HEK293 (cell line): ENCODE measurements around the gene KCNF1.
A peak's percentile ranks its signal among the peaks of the same experiment; 100 is the strongest.

ENCODE experiments used
- CTCF ChIA-PET: fragments of 350-600 bp; formaldehyde crosslinking; extraction: SDS; loops from one replicate; lab custom pipeline; 2021; ENCODE audit warnings: antibody characterized with exemption; lab: Yijun Ruan, JAX
- POLR2A ChIA-PET: fragments of 300-600 bp; formaldehyde crosslinking; extraction: SDS; loops from one replicate; lab custom pipeline; 2020; ENCODE audit warnings: antibody characterized with exemption, inconsistent platforms; lab: Yijun Ruan, JAX
- H3K27ac ChIP-seq: fragments of 200-500 bp; sonication (Bioruptor generic); 2 replicates; pipeline ENCODE4 v1.5.1; 2014; ENCODE audit warnings: low read depth, low read length, control low read depth, inconsistent platforms; ENCODE audit errors: extremely low read depth
- H3K36me3 ChIP-seq, 2 experiments: fragments of 200-500 bp in 1 of 2; sonication (Bioruptor generic) in 1 of 2; 1 replicate in 1 of 2; 2 replicates in 1 of 2; pipeline ENCODE4 v1.5.1; 2014 to 2017; ENCODE audit warnings: inconsistent platforms in 2 of 2, low read length in 2 of 2; ENCODE audit not compliant: control insufficient read depth in 2 of 2, insufficient read depth in 1 of 2
- H3K4me1 ChIP-seq: fragments of 200-500 bp; sonication (Bioruptor generic); 2 replicates; pipeline ENCODE4 v1.5.1; 2014; ENCODE audit warnings: mild to moderate bottlenecking, low read length, inconsistent platforms; ENCODE audit not compliant: control insufficient read depth, insufficient read depth
- H3K4me3 ChIP-seq: 2 replicates; pipeline ENCODE4 v1.5.1; 2011; ENCODE audit warnings: low read depth, mild to moderate bottlenecking, control low read depth, low read length, moderate library complexity
- H3K9me3 ChIP-seq: fragments of 200-500 bp; sonication (Bioruptor generic); 2 replicates; pipeline ENCODE4 v1.5.1; 2014; ENCODE audit warnings: low read depth, low read length, inconsistent platforms; ENCODE audit not compliant: control insufficient read depth, insufficient read depth
- IKZF3 ChIP-seq: fragments of 450-650 bp; IDR thresholded peaks from 2 replicates; pipeline ENCODE4 v1.5.0; 2018; ENCODE audit warnings: missing biosample characterization, mild to moderate bottlenecking, missing genetic modification characterization, moderate library complexity
- KLF7 ChIP-seq: fragments of 450-650 bp; formaldehyde crosslinking; IDR thresholded peaks from 2 replicates; pipeline ENCODE4 v1.5.1; 2016; ENCODE audit warnings: missing biosample characterization, missing genetic modification characterization, borderline replicate concordance
- SCRT1 ChIP-seq: fragments of 450-650 bp; formaldehyde crosslinking; IDR thresholded peaks from 2 replicates; pipeline ENCODE4 v1.5.1; 2016; ENCODE audit warnings: missing biosample characterization, missing genetic modification characterization, borderline replicate concordance
- ZIC2 ChIP-seq: fragments of 450-650 bp; formaldehyde crosslinking; IDR thresholded peaks from 2 replicates; pipeline ENCODE4 v1.5.1; 2016; ENCODE audit warnings: missing biosample characterization, missing genetic modification characterization
- ZNF133 ChIP-seq: fragments of 450-650 bp; formaldehyde crosslinking; IDR thresholded peaks from 2 replicates; pipeline ENCODE4 v1.5.1; 2016; ENCODE audit warnings: missing biosample characterization, missing genetic modification characterization
- ZNF169 ChIP-seq: fragments of 450-650 bp; formaldehyde crosslinking; IDR thresholded peaks from 2 replicates; pipeline ENCODE4 v1.5.1; 2016; ENCODE audit warnings: missing biosample characterization, missing genetic modification characterization
- ZNF2 ChIP-seq: fragments of 450-650 bp; formaldehyde crosslinking; IDR thresholded peaks from 2 replicates; pipeline ENCODE4 v1.5.1; 2016; ENCODE audit warnings: missing biosample characterization, missing genetic modification characterization
- ZNF202 ChIP-seq: fragments of 450-650 bp; formaldehyde crosslinking; IDR thresholded peaks from 2 replicates; pipeline ENCODE4 v1.5.1; 2016; ENCODE audit warnings: missing biosample characterization, missing genetic modification characterization, borderline replicate concordance
- ZNF366 ChIP-seq: fragments of 450-650 bp; formaldehyde crosslinking; conservative IDR thresholded peaks from 2 replicates; pipeline ENCODE4 v1.5.1; 2016; ENCODE audit warnings: missing biosample characterization, missing genetic modification characterization
- ZNF473 ChIP-seq: fragments of 450-650 bp; formaldehyde crosslinking; IDR thresholded peaks from 2 replicates; pipeline ENCODE4 v1.5.1; 2017; ENCODE audit warnings: missing biosample characterization, missing genetic modification characterization
- ZNF521 ChIP-seq: fragments of 450-650 bp; formaldehyde crosslinking; IDR thresholded peaks from 2 replicates; pipeline ENCODE4 v1.5.1; 2017; ENCODE audit warnings: missing biosample characterization, mild to moderate bottlenecking, missing genetic modification characterization
- ZNF530 ChIP-seq: fragments of 450-650 bp; formaldehyde crosslinking; IDR thresholded peaks from 2 replicates; pipeline ENCODE4 v1.5.1; 2016; ENCODE audit warnings: low read depth, missing biosample characterization, missing genetic modification characterization
- ZNF621 ChIP-seq: fragments of 450-650 bp; formaldehyde crosslinking; IDR thresholded peaks from 2 replicates; pipeline ENCODE4 v1.5.1; 2017; ENCODE audit warnings: missing biosample characterization, missing genetic modification characterization
- ZNF658 ChIP-seq: fragments of 450-650 bp; formaldehyde crosslinking; IDR thresholded peaks from 2 replicates; pipeline ENCODE4; 2016; ENCODE audit warnings: missing biosample characterization, missing genetic modification characterization
- ZNF664 ChIP-seq: fragments of 450-650 bp; formaldehyde crosslinking; IDR thresholded peaks from 2 replicates; pipeline ENCODE4 v1.5.1; 2016; ENCODE audit warnings: missing biosample characterization, missing genetic modification characterization
- ZNF76 ChIP-seq: fragments of 450-650 bp; formaldehyde crosslinking; IDR thresholded peaks from 2 replicates; pipeline ENCODE4; 2016; ENCODE audit warnings: low read depth, missing biosample characterization, missing genetic modification characterization, borderline replicate concordance
- ZNF830 ChIP-seq: fragments of 450-650 bp; IDR thresholded peaks from 2 replicates; pipeline ENCODE4 v1.5.0; 2018; ENCODE audit warnings: missing biosample characterization, missing genetic modification characterization, low read depth, mild to moderate bottlenecking, moderate library complexity
- TF ChIP-seq, protein P1 (sequence below): fragments of 450-650 bp; formaldehyde crosslinking; IDR thresholded peaks from 2 replicates; pipeline ENCODE4 v1.5.1; 2016; ENCODE audit warnings: missing biosample characterization, missing genetic modification characterization, borderline replicate concordance
- TF ChIP-seq, protein P2 (sequence below): fragments of 450-650 bp; formaldehyde crosslinking; IDR thresholded peaks from 2 replicates; pipeline ENCODE4 v1.5.1; 2016; ENCODE audit warnings: missing biosample characterization, missing genetic modification characterization
- TF ChIP-seq, protein P3 (sequence below): fragments of 450-650 bp; formaldehyde crosslinking; IDR thresholded peaks from 2 replicates; pipeline ENCODE4 v1.5.1; 2016; ENCODE audit warnings: missing biosample characterization, missing genetic modification characterization

Gene KCNF1

DNA sequence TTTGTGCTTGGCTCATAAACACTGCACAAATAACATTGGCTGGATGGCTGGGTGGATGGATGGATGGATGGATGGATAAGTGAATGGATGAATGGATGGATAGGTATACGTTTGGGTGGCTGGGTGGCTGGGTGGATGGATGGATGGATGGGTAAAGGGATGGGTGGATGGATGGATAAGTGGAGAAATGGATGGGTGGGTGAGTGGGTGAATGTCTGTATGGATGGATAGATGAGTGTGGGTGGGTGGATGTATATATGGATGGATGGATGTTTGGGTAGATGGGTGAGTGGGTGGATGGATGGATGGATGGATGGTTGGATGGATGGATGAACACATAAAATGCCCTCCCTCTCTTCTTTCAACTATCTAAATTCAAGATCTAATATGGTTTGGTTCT lies 38.1 kb downstream of the KCNF1 start (continued):
- TF ChIP-seq ZNF366 (tag by site-specific recombination) = peak; percentile 63; the same call in 1 of the 2 replicates
- TF ChIP-seq, all 188 proteins: peak for 4

DNA sequence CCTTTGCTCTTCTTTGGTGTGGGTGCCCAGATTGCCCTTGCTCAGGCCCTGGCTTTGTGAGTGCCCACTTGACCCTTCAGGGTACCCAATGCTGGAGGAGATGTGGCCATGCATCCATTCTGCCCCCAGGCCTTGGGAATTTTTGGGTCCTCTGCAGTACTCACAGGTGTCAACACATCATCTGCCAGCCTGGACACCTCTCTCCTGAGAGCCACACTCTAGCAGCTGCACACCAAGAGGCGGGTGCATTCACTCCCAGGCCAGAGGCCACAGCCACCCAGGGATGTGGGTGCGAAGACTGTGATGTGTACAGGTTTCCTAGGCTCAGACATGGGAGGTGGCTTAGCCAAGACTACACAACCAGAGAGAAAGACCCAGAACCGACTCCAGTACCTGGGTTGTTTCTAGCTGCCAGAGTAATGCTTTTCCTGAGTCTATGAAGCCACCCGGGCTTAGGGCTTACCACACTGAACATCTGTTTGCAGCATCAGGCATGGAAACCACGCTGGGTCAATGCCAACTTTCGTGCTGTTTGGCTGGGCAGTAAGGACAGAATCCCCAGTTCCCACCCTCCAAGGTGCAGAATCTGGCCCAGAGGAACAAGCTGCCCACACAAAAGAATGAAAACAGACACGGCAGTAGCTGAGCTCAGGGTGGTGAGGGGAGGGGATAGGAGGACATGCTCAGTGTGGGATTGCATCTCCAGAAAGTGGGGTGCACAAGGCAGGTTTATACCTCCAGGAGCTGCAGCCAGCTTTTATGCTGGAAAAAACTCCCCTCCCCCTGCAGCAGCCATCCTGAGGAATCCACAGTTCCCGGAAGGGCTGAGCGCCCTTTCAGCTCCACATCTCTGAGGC lies 40.1 kb downstream of the KCNF1 start:
- TF ChIP-seq ZNF530 (no peak), KLF7 (tag by site-specific recombination) (no peak)
- no peak overlapping the region for H3K4me3 ChIP-seq
- H3K27ac ChIP-seq = no peak overlapping the region
- no peaks in the 10 kb centered on the region for H3K4me1 ChIP-seq
- ChIA-PET POLR2A (no interaction called here), CTCF (interaction anchor here (0.5 to 1.3 kb wide), 3 partner anchors 121 to 175 kb away, joined by 3 to 4 read pairs (median 3); no protein-coding TSS in a partner anchor)
- H3K9me3 ChIP-seq = no peaks in the 10 kb centered on the region
- no peaks in the 10 kb centered on the region for H3K36me3 ChIP-seq

DNA sequence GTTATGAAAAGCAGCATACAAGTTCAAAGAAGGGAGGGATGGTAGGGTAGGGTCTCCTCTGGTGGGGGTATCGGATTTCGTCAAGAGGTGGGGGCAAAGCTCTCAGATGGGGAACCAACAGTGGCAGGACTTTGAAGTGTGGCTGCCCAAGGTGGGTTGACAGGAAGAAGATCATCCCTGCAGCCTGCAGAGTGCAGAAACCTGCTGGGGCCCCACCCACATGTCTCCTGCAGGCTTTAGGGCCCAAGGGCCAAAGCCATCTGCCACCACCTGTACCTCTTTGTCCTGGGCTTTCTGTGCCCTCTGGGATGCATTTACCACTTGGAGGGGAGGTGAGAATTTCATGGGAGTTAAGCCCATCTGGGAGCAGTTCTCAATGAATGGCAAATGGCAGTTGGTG lies 42.7 kb downstream of the KCNF1 start:
- POLR2A ChIA-PET = no interaction called here
- Histone ChIP-seq H3K4me3 (no peak overlapping the region), H3K4me1 (no peaks in the 10 kb centered on the region), H3K36me3 (no peaks in the 10 kb centered on the region), H3K27ac (no peak overlapping the region), H3K9me3 (no peaks in the 10 kb centered on the region)
- CTCF ChIA-PET = no interaction called here
- TF ChIP-seq SCRT1 (tag by site-specific recombination) (no peak), ZNF830 (tag by site-specific recombination) (no peak), ZNF473 (no peak), ZNF76 (tag by site-specific recombination) (no peak), ZNF664 (no peak), ZNF658 (no peak), ZIC2 (no peak), ZNF621 (no peak), ZNF133 (tag by site-specific recombination) (no peak), ZNF521 (tag by site-specific recombination) (no peak), ZNF169 (no peak), ZNF202 (tag by site-specific recombination) (no peak), IKZF3 (tag by site-specific recombination) (no peak), ZNF2 (tag by site-specific recombination) (no peak)
- TF ChIP-seq, protein P1, sequence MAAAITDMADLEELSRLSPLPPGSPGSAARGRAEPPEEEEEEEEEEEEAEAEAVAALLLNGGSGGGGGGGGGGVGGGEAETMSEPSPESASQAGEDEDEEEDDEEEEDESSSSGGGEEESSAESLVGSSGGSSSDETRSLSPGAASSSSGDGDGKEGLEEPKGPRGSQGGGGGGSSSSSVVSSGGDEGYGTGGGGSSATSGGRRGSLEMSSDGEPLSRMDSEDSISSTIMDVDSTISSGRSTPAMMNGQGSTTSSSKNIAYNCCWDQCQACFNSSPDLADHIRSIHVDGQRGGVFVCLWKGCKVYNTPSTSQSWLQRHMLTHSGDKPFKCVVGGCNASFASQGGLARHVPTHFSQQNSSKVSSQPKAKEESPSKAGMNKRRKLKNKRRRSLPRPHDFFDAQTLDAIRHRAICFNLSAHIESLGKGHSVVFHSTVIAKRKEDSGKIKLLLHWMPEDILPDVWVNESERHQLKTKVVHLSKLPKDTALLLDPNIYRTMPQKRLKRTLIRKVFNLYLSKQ = no peak
- TF ChIP-seq, protein P2, sequence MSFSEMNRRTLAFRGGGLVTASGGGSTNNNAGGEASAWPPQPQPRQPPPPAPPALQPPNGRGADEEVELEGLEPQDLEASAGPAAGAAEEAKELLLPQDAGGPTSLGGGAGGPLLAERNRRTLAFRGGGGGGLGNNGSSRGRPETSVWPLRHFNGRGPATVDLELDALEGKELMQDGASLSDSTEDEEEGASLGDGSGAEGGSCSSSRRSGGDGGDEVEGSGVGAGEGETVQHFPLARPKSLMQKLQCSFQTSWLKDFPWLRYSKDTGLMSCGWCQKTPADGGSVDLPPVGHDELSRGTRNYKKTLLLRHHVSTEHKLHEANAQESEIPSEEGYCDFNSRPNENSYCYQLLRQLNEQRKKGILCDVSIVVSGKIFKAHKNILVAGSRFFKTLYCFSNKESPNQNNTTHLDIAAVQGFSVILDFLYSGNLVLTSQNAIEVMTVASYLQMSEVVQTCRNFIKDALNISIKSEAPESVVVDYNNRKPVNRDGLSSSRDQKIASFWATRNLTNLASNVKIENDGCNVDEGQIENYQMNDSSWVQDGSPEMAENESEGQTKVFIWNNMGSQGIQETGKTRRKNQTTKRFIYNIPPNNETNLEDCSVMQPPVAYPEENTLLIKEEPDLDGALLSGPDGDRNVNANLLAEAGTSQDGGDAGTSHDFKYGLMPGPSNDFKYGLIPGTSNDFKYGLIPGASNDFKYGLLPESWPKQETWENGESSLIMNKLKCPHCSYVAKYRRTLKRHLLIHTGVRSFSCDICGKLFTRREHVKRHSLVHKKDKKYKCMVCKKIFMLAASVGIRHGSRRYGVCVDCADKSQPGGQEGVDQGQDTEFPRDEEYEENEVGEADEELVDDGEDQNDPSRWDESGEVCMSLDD (tag by site-specific recombination) = no peak
- TF ChIP-seq, protein P3, sequence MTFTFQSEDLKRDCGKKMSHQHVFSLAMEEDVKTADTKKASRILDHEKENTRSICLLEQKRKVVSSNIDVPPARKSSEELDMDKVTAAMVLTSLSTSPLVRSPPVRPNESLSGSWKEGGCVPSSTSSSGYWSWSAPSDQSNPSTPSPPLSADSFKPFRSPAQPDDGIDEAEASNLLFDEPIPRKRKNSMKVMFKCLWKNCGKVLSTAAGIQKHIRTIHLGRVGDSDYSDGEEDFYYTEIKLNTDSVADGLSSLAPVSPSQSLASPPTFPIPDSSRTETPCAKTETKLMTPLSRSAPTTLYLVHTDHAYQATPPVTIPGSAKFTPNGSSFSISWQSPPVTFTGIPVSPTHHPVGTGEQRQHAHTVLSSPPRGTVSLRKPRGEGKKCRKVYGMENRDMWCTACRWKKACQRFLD = no peak
